Prostate gland (tissue), 2 donors: Measurements from ENCODE around the gene P4HA3.

ENCODE experiments used
- POLR2AphosphoS5 ChIP-seq: sonication (generic); formaldehyde crosslinking; IDR thresholded peaks from one replicate; pipeline ENCODE4 v1.6.1; 2017; ENCODE audit warnings: antibody characterized with exemption
- TF ChIP-seq, protein P1 (sequence below), 4 experiments: fragments of 200-600 bp in 2 of 4; fragments of 450-650 bp in 2 of 4; sonication (generic) in 2 of 4; IDR thresholded peaks; 1 replicate in 3 of 4; 2 replicates in 1 of 4; pipeline ENCODE4 v1.5.1; 2016 to 2019; ENCODE audit warnings: antibody characterized with exemption in 4 of 4, mild to moderate bottlenecking in 2 of 4, moderate library complexity in 2 of 4

DNA sequence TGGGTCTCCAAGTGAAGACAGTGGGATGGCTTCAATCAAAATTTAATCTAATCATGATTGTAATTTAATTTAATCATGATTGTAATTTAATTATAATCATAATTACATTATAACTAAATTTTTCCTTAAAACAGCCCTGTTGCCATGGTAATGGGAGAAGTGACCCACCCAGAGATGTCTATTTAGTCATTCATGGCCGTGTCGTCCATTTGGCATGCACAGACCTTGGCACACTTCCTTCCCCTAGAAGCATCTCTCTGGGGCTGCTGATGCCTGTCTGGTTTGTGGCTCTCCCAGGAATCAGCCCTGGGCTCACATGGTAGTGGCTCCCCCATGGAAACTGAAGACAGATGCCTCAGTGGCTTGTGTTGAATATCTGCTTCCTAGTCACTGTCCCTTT lies 27.0 kb downstream of the P4HA3 start:
- TF ChIP-seq, protein P1, sequence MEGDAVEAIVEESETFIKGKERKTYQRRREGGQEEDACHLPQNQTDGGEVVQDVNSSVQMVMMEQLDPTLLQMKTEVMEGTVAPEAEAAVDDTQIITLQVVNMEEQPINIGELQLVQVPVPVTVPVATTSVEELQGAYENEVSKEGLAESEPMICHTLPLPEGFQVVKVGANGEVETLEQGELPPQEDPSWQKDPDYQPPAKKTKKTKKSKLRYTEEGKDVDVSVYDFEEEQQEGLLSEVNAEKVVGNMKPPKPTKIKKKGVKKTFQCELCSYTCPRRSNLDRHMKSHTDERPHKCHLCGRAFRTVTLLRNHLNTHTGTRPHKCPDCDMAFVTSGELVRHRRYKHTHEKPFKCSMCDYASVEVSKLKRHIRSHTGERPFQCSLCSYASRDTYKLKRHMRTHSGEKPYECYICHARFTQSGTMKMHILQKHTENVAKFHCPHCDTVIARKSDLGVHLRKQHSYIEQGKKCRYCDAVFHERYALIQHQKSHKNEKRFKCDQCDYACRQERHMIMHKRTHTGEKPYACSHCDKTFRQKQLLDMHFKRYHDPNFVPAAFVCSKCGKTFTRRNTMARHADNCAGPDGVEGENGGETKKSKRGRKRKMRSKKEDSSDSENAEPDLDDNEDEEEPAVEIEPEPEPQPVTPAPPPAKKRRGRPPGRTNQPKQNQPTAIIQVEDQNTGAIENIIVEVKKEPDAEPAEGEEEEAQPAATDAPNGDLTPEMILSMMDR (IDR thresholded peaks at IDR 0.05) = no peak
- TF ChIP-seq POLR2AphosphoS5 = no peak
